Stimulated activated CD8-positive, alpha-beta memory T cell treated with anti-CD3 and anti-CD28 coated beads, Interleukin-4, amount 100 ng/mL, for 1 hour (primary cell): ENCODE measurements around the gene GLS2.
"Not testable (repeated sequence)": the region's sequence is repeated elsewhere in the genome, so short reads cannot be mapped to it uniquely, and the experiment has no call there.

ENCODE experiments used
- DNase-seq, 2 donors: peaks; one replicate each; pipeline ENCODE4 v3.0.0-alpha.2; 2020; ENCODE audit warnings: low read depth in 2 of 2, low spot score in 1 of 2

Gene GLS2

GRCh38 chr12:56448860-56449621 is 38.9 kb downstream of the GLS2 start, which contains the start of gene TIMELESS:
TIMELESS (minus strand) TSS chr12:56449426; CDS start chr12:56434170, 15,256 bp downstream.
- DNase-seq: peak; percentile 57 to 69

- not testable (repeated sequence) for DNase-seq
Measured at GRCh38 chr12:56443208-56443607, 44.8 kb downstream of the GLS2 start.

DNA sequence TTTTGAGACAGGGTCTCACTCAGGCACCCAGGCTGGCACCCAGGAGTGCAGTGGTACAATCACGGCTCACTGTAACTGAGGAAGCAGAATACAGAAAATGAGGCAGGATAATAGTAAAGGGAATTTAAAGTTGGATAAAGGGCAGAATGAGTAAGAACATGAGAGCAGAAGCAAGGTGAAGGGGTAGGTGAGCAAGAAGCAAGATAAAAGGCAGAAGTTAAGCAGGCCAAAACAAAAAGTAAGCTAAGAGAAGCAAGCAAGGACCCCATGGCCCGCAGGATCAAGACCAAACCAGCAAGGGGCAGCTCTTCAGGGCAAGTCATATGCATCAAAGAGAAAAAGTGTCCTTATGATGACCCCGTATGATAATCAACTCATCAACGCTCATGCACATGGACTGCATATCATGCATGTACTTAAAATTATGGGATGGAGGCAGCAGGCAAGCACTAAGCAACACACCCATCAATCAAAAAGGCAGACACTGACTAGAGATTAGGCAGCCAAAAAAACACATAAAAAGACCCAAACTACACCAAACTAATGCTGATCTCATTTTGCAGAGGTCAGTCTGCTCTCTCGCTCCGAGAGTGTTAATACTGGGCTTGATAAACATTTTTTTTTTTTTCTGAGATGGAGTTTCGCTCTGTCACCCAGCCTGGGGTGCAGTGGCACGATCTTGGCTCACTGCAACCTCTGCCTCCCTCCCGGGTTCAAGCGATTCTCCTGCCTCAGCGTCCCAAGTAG is 50.4 kb downstream of the GLS2 start:
- no peak for DNase-seq

DNA sequence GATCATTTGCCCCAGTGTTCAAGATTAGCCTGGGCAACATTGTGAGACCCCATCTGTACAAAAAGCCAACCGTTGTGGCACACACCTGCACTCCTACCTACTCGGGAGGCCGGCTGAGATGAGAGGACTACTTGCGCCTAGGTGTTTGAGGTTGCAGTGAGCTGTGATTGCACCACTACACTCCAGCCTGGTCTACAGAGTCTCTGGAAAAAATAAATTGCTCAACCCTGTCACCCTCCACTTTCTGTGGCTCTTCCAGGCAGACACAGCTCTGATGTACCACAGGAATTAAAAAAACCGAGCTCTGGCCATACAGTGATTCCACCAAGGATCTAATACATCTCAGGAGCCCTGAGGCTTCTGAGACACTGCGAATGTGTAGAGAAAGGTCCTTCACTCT is 53.1 kb downstream of the GLS2 start:
- DNase-seq: no peak

DNA sequence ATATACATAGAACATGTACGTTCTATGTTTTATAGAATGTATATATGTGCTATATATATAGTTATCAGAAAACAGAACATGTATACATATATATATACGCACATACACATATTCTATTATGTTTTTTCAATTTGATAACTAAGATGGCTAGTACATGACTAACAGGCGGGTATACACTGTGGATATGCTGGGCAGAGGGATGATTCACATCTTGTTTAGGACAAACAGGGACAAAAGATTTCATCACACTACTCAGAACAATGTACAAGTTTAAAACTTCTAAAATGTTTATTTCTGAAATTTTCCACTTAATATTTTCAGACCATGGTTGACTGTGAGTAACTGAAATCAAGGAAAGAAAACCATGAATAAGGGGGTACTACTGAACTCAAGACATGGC is 56.1 kb downstream of the GLS2 start:
- DNase-seq: no peak

GRCh38 chr12:56431288-56431687 is 56.7 kb downstream of the GLS2 start:
- DNase-seq: no peak

- no peak for DNase-seq
Measured at GRCh38 chr12:56425940-56426438, 62.0 kb downstream of the GLS2 start.

DNA sequence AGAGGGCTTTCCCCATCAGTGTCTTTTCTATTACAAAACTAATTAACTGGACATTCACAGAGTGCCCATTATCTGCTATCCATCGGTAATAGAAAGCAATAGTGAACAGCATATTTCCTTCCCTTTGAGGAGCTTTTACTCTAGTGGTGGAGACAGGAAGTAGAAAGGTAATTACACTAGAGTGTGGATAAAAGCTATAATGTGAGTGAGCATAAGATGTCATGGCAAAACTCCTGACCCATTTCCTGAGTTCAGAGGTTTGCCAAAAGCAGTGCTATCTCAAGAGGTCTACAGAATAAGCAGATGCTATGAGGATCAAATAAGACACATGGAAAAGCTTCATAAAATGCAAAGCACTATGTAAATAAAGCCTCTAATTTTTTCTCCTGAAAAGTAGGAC is 62.8 kb downstream of the GLS2 start:
- no peak for DNase-seq
